GM21423 (cell line): ENCODE measurements around the gene TGM4.
"Not testable (repeated sequence)": the region's sequence is repeated elsewhere in the genome, so short reads cannot be mapped to it uniquely, and the experiment has no call there.

Source experiments
- ATAC-seq: cut with Tn5 transposase; IDR thresholded peaks from one replicate; pipeline ENCODE4 v1.9.1; 2021; ENCODE audit warnings: mild to moderate bottlenecking, moderate library complexity; ENCODE audit not compliant: unreplicated experiment

TGM4 gene

GRCh38 chr3:44913868-44914468 is 39.6 kb downstream of the TGM4 start:
- ATAC-seq: no peak

DNA sequence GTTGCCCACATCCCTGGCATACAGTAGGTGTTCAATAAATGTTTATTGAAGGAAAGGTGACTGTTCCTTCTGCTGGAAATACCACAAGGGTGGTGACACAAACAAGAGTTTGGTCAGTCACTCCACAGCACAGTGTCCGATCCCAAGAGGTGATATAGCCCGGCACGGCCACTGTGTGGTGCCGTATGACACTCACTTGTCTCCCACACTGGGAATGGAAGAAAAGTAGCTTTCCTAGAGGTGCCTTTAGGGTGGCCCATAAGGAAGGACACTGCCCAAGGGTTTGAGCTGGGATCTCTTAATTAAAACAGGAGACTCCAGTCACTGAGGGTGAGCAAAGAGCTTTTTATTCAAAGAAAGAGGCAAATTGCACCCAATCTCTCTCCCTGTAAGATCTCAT is 40.5 kb downstream of the TGM4 start:
- ATAC-seq: no peak

GRCh38 chr3:44915702-44916438 is 41.5 kb downstream of the TGM4 start:
- ATAC-seq: no peak

DNA sequence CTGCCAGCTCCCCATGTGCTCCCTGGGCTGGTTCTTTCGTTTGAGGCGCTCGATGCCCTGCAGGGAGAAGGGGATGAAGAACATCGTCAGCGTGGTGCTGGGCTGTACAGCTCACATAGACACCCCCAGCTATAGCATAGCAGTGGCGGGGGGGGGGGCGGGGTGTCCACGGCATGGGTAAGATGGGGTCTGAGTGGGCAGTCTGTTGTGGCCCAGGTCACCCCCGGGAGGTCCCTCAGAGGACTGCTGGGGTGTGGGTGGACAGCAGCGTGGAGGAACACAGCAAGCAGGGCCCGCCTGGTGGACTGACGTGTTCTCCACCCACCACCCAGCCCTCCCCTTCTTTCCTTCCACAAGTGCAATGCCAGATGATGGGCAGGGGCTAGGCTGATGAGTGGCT is 43.7 kb downstream of the TGM4 start:
- ATAC-seq: no peak

- ATAC-seq: no peak
These were observed 44.2 kb downstream of the TGM4 start for GRCh38 chr3:44918581-44918980.

DNA sequence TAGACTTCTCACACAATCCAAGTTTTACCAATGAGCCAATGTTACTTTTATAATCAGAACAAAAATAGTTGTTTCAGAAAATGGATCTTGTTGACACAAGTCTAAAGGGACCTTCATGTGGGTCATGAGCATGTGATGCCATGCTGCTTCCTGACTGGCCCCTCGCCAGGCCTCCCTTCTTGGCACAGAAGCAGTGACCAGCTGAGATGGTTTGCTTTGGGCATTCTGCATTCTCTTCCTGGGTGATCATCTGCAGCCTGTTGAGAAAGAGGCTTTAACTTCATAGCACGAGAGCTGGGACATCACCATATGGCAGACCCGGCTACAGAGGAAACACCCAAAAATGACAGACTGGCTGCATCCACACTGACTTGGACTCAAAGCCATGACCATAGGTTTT is 45.7 kb downstream of the TGM4 start:
- ATAC-seq: no peak

- no peak for ATAC-seq
These were observed 49.4 kb downstream of the TGM4 start for GRCh38 chr3:44923632-44924456.

DNA sequence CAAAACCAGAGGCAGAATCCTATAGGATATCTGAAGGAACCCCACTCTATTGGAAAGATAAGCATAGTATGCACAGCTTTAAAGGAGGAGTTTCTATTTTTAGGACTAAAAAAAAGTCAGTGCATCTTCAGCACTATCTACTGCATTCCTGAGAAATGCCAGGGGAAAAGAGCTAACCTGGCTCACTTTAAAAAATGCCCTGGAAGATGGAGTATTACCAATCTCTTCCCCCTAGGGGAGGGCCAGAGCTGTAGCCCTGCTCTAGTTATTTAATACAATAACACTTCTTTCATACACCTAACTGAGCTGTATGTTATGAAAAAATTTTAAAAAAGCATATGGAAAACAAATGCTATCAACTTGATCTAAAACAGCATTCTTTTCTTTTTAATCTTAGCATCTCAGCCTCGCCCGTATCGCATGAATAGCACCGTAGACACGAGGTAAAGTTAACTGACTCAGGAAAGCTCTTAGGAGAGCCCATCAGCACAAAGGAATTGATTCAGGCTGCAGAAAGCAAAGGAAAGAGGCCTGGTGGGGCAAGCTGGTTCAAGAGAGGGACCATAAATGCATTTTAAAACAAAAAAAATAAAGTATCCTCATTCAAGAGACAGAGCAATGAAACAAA is 50.2 kb downstream of the TGM4 start:
- ATAC-seq: no peak

DNA sequence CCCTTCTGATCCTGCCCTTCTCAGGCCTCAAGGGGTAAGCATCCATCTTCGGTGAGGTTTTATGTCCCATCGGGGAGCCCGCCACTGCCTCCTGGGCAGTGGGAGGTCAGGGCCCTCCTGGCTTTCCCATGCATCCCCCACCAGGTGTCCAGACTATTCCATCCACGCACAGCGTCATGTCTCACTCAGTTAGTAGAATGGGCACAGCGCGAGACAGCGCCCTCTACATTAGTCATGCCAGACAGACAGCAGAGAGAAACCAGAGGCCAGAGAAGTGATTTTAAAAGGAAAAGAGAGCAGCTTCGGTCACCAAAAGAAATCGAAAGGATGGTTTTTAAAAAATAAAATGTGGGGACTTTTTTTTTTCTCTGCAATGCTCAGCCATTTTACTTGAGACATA is 51.8 kb downstream of the TGM4 start:
- no peak for ATAC-seq

DNA sequence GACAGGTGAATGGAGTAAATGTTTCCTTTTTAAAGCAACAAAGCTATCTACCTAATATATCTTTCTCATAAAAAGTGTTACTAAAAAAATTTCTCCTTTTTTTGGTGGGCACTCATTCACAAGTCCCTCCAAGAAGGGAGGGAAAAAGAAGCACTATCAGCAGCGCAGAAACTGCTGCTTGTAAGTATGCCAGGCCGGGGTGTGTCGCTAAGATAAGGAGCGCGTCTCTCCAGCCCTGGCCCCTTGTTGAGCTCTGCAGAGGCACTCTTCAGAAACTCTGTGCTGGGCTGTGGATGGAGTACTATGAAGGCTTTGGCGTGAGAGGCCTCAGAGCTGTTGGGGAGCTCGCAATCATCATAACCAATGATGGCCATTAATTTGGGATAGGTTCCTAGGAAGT is 52.5 kb downstream of the TGM4 start:
- ATAC-seq: no peak

DNA sequence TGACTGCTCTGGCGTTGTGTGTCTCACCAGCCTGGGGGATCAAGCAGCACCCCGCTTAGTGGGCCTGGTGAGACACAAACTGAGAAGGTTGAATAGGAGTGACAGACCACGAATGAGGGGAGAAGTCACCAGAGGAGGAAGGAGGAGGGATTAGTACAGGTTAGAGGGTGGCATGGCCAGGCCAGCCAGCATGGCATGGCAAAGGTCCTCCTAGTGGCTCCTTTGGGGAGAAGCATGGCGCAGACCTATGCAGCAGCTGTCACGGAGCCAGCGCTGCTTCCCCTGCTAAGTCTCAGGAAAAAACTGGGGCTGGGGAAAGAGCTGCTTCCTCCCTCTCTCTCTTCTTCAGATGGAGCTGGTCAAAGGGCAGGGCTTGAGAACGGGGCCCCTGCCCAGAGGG is 53.0 kb downstream of the TGM4 start:
- no peak for ATAC-seq

DNA sequence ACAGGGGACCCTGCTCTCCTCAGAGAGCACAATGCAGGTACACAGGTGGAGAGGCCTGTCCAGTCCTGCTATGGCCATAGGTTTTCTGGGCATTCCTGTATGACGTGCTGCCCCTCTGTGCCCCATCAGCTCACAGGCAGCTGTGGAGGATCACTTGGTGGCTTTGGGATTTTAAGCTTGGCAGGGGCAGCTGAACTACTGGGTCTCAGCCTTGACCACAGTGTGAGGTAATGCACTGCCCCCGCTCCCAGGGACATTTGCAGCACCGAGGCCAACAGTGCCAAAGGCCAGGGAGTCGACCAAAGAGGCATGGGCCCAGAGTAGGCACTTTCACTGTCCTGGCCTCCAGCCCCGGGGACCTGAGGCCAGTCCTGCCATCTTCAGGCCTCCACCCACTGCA is 55.4 kb downstream of the TGM4 start:
- ATAC-seq: no peak

DNA sequence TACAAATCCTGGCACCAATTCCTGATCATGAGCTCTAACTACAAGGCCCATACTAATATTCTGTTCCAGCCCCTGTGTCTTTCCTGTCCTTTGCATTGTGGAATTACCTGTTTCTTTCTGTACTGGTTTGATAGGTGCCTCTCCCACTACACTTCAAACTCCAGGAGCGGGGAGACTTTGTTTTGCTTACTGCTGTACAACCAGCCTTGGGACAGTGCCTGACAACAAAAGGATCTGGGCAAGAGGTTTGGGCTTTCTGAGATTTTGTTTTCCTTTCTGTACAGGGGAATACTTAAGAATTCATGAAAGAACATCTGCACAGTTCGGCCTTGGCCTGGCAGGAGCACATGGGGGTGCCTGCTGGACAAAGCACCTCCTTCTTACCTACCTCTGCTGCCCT is 56.5 kb downstream of the TGM4 start:
- ATAC-seq: no peak

DNA sequence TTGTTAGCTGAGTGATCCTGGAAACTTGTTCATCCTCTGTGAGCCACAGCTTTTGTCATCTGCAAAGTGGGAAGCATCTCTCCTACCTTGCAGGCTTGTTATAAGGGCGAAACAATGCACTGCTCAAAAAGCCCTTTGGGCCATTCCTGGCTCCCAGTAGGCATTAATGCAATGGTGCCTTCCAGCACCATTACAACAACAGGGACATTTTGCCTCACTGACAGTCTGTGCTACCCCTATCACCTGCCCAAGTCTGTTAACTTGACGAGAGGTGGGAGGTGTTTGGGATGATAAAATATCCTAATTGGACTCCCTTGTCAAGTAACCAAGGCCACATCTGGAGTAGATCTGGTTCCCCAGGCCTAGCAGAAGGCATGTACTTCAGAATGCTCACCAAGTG is 57.4 kb downstream of the TGM4 start:
- ATAC-seq: no peak

DNA sequence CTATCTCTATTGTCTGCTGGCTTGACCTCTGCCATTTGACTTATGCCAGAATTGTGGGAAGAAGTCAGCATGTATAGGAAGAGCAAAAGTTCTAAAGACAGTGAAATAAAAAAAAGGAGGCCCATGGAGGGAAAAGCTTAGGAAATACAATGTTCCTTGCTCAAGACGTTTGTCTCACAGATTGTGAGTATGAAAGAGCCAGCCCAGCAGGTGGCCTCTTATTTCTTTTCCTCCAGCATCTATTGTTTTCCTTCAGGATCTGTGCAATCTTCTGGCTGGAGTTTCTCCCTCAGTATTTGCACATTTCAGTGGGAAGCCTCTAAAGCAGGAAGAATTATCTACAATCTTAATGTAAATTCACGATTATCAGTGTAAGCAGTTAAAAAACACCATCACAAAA is 57.9 kb downstream of the TGM4 start:
- ATAC-seq: no peak

GRCh38 chr3:44932986-44933944 is 58.9 kb downstream of the TGM4 start:
- ATAC-seq: no peak

DNA sequence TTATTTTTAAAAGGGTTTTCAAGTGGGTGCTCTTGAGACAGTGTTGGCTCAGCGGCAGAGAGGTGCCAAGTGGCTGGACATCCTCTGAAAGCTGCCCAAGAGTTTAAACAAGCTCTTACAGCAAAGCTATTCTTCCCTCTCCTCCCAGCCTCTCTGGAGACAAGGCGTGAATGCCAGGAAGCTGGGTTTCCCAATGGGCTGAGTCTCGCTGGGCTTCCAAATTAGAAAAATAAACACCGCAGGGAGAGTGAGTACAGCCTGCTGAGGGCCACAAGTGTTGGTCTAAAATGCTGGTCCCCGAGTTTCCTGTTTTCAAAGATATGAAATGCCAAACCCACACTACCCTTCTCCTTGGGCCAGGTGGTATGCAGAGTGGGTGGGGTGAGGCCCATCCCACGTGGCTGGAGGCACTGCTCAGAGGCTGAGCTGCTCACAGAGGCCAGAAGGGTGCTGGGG is 65.2 kb downstream of the TGM4 start:
- ATAC-seq: no peak

DNA sequence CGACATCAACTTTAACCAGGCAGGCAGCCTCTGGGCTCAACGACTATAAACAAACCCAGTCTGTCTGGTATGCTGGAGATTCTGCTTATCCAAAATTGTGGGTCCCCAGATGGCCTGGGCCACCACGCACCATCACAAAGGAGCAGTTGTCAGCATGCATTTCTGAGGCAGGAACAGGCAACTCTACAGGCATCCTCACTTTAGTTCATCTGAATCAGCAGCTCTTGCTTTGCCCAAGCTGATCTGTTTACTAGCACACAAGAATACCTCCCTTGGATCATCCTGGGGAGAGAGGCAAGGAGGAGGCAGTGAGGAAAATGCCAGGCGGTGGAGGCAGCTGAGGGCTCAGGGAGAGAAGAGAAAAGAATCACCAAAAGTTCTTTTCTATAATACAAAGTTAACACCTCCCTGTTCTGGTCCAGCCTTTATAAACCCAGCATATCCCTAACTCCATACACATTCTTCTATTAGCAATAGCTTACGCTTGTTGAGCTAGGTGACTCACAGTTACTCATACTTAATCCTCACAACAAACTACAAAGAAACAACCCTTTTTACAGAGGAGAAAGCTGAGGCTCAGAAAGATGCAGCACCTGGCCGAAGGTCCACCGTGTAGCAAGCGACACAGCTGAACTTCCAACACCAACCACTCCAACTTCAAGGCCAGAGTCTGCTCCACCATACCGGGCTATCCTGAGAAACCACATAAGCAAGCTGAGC is 68.0 kb downstream of the TGM4 start:
- no peak for ATAC-seq

- no peak for ATAC-seq
These were observed 73.8 kb downstream of the TGM4 start for GRCh38 chr3:44948239-44948638.

- ATAC-seq: not testable (repeated sequence)
These were observed 75.4 kb downstream of the TGM4 start for GRCh38 chr3:44949770-44950169.
